GM18909 (cell line): Measurements from ENCODE around the gene ZNF770.
"Not testable (repeated sequence)": the region's sequence is repeated elsewhere in the genome, so short reads cannot be mapped to it uniquely, and the experiment has no call there.

Source experiments
- ATAC-seq: cut with Tn5 transposase; IDR thresholded peaks from one replicate; pipeline ENCODE4 v1.9.1; 2021; ENCODE audit warnings: mild to moderate bottlenecking; ENCODE audit not compliant: unreplicated experiment, poor library complexity

Gene ZNF770

DNA sequence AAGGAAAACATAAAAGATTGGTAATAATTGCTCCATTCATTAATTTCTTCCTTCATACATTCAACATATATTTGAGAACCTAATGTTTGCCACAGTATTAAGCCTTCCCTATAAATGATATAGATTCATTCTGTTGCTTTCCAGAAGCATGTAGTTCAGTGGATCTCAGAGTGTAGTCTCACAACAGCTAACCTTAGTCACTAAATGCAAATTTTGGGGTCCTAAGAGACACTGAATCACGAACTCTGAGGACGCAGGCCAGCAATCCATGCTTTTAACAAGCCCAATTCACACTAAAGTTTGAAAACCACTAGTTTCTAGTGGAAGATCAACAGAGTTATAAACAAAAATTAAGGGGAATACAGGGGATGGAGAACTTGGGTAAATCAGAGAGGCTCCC, 11.3 kb downstream of the ZNF770 start:
- ATAC-seq, result no peak

DNA sequence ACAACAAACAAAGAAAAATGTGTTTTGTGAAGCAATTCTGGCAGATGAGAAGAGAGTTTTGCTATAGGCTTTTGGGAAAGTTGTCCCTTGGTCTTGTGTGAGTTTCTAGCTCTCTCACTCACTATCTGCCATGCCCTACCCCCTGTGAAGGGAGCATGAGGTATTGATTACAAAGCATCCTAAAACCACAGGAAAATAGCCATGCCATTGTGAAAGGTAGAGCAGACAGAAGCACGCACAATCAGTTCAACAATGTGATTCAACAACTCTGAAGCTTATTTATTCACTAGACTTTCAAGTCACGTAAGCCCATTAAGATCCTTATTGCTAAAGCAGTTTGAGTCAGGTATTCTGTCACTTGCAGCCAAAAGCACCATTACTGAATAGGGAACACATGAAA, 12.0 kb downstream of the ZNF770 start:
- ATAC-seq, result no peak

DNA sequence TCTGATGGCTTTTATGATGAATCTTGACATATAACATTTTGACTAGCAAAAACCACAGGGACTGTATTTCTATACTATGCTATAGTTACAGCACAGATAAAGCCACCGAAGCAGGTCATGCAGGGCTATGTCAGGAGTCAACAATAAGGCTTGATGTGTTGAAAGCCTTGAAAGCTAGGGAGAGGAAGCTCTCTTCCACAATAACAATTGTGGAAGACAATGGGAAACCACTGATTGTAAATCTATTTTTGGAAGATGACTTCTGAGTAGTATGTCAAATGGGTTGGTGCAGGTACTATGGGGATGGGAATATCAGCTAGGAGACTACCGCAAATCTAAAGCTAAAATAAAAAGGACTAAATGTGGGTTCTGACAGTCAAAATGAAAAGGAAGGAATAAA, 14.6 kb downstream of the ZNF770 start:
- no peak for ATAC-seq

DNA sequence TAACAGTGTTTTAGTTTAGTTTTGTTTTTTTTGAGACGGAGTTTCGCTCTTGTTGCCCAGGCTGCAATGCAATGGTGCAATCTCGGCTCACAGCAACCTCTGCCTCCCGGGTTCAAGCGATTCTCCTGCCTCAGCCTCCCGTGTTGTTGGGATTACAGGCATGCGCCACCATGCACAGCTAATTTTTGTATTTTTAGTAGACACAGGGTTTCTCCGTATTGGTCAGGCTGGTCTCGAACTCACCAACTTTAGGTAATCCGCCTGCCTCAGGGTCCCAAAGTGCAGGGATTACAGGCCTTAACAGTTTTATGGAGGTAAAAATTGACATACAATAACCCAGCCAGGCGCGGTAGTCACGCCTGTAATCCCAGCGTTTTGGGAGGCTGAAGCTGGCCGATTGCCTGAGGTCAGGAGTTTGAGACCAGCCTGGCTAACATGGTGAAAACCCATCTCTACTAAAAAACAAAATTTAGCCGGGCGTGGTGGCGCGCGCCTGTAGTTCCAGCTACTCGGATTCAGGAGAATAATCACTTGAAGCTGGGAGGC, 17.9 kb downstream of the ZNF770 start:
- peak; percentile 7 for ATAC-seq

DNA sequence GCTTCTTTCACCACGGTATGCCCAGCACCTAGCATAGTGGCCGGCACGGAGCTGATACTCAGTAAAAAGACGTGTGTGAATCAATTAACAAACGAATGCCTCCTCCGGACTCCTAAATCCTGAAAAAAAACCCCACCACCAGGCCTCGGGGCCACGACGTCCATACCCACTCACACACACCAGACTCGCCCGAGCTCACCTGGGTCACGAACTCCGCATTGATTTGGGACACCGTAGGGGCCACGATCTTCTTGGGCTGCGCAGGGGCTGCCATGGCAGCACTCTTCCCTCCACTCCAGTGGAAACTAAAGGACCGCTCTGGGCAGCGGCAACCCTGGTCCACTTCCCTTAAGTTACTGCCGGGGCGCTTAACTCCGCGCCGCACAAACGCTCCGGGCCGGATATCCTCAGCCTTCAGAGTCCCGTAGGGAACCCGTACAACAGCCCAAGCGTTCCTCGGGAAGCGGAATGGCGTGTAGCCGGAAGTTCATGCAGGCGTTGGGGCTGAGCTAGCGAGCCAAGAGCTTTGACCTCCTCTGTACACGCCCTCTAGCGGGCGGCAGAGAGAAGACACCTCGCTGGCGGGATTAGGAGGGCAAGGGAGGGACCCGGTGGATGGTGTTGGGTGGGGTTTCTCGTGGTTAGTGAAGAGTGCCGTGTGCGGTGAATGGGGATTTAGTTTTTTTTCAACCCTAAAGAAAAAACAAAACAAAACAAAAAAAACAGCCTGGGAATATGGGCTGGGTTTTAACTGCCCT, 18.6 kb downstream of the ZNF770 start, which contains the start of gene AQR:
Gene AQR (minus strand): TSS at position 403 of the 758 bp plus-strand sequence. CDS start 129 bp downstream, at position 274.
- ATAC-seq, result peak; percentile 98

DNA sequence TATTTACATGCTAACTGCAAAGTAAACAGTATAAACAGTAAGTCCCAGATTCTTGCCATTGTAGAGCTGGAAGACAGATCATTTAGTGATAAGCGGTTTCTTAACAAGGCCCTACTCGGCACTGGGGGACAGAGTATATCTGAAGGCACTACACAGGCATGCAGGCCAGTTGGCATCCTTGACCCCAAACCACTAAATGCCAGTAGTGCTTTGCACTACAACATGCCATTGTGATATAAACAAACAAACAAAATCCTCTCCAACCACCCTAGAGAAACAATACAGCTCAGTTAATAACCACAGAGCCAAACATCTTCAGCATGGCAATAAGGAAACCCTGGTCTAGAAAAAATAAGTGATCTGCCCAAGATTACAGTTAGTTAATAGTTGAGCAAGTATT, 23.8 kb downstream of the ZNF770 start:
- ATAC-seq, result no peak

DNA sequence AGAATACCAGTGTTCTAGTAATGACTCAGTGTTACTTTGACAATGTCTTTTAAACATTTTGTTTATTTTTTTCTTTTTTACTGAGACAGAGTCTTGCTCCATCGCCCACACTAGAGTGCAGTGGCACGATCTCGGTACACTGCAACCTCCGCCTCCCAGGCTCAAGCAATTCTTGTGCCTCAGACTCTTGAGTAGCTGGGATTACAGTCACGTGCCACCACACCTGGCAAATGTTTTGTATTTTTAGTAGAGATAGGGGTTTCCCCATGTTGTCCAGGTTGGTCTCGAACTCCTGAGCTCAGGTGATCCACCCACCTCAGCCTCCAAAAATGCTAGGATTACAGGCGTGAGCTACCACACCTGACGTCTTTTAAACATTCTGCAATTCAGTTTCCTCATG, 34.2 kb downstream of the ZNF770 start:
- no peak for ATAC-seq

DNA sequence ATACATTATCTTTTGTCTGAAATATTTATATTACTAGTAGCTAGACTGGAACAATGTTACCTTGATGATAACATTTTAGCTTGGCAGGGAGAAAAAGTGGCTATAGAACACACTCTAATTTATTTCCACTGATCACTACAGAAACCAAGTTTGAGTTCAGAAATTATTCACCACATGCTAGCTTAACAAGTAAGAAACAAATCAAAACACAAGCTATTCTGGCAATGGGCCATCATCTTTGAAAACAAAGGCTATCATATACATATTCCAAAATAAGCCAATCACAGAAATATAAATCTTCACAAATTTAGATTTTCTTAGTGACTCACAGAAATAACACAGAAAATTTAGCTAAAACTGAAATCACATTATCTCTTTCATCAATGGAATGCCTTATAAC, 35.6 kb downstream of the ZNF770 start:
- no peak for ATAC-seq

DNA sequence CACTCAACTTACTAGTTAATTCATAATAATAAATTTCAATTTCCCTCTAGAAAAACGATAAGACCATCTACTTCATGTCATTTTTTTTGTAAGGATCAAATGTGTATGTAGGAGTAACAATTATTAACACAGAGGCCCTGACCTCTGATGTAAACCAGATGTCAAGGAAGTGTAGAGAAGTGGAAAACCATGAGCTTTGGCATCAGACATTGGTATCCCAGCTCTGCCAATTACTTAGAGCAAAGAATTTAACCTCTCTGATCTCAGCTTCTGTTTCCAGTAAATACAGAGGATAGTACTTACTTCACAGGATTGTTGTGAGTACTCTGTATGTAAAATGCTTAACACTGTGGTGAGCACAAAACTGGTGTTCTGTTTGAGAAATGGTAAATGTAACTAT, 36.1 kb downstream of the ZNF770 start:
- ATAC-seq, result no peak

DNA sequence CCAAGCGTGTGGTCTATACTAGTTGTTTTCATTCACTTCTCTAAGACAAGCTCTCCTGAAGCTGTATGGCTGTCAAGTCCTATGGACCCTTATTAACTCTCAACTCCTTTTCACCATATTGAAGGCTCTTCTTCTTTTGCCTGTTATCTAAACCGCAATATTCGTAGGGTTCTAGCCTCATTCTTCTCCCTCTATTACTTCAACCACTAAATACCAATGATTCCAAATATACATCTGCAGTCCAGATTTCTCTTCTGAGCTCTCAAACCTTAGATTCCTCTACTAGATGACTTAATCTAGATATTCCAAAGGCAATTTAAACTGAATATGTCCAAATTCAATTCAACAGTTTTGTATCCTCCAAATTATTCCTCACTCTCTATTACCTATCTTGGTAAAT, 43.2 kb downstream of the ZNF770 start:
- no peak for ATAC-seq

DNA sequence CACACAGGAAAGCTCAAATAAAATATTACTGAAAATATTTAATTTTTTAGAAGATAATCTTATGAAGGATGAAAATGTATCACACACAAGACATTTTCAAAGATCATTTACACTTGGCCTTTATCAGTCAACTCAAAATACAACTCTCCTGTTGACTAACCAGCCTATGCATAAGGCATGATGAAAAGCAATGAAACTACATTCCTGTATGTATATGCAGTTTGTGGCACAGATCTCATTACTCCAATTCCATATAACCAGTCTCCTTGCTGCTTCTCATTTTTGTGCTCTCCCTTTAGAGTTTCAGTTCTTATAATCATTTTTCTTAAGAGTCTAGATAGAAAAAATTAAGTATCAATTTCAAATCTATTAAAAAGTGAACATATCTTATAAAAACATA, 44.4 kb downstream of the ZNF770 start:
- ATAC-seq, result no peak

DNA sequence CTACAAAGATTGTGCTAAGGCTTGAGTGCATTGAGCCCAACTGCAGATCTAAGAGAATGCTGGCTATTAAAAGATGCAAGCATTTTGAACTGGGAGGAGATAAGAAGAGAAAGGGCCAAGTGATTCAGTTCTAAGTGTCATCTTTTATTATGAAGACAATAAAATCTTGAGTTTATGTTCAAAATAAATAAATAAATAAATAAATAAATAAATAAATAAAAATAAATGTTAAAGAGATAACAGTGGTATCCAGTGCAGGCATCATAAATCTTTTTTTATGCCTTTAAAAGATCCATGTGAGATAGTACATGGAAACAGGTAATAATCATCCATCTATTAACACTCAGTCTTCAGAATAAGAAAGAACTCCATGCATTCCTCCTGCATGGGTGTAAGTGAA, 44.8 kb downstream of the ZNF770 start:
- ATAC-seq, result not testable (repeated sequence)

DNA sequence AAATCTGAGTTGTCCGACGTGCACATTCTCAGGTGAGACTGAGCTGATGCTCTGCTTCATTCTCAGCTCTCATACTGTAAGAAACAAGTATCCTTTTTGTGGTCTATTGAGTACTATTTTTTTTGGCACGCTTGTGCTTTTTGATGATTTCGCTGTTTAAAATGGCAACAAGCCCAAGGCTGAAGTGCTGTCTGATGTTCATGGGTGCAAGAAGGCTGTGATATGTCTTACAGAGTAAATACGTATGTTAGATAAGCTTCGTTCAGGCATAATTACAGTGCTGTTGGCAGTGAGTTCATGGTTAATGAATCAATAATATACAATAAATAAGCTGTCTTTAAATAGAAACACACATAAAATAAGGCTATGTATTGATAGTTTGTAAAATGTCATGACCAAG, 45.7 kb downstream of the ZNF770 start:
- ATAC-seq, result no peak

DNA sequence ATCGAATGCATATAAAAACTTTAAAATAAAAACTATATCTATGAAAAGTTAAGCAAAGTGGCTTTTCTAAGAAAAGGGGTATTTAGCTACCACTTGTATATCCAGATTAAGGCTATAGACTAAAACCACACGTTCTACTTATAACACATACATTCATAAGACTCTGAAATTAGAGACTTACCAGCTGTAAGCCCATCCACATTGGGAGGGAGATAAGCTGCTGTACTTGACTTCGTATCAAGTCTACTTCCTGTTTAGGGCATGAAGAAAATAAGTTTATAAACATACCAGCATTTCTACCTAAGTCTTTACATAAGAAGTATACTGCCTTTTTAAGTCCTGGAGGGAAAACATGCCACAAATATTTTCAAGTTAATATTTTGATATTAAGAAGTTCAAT, 46.3 kb downstream of the ZNF770 start:
- no peak for ATAC-seq

DNA sequence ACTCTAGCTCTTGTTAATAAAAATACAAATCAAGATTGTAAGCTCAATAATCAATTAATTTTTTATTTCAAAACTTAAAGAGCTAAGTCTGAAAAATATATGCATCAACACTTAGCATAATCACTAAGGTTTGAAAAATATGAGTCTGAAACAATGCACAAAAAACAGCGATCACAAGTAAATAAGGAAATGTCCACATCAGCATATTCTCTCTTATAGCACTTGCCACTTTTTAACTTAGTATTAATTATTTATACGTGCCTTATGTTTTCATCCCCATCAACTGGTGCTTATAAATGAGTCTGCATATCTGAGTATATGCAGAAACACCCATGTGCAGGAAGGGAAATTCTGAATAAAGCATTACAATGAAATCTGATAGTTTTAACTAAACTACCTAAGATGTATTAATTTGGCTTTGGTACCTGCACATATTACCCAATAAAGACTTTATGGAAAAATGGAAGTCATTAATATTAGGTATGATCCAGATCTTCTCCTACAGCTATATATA, 46.8 kb downstream of the ZNF770 start:
- no peak for ATAC-seq

DNA sequence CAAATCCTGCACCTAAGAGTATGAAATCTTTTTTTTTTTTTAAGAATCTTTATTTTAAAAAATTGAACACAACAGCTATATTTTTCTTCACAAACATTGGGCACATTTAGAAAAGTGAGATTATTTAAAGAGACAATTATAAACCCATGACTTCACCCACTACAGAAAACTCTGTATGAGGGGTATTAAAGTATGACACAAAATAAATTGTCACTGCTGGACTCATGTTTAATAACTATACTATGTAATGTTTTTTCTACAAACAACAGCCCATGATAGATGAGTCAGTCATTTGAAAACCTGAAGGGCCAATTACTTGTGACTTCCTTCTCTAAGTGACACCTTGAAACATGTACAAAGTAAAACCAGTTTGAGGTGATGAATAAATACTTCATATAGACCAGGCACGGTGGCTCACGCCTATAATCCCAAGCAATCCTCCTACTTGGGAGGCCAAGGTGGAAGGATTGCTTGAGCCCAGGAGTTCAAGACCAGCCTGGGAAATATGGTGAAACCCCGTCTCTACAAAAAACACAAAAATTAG, 54.6 kb downstream of the ZNF770 start:
- ATAC-seq, result no peak

DNA sequence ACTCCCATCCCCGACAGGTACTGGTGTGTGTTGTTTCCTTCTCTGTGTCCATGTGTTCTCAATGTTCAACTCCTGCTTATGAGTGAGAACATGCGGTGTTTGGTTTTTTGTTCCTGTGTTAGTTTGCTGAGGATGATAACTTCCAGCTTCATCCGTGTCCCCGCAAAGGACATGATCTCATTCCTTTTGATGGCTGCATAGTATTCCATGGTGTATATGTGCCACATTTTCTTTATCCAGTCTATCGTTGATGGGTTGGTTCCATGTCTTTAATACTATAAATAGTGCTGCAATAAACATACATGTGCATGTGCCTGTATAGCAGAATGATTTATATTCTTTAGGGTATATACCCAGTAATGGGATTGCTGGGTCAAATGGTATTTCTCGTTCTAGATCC, 59.7 kb downstream of the ZNF770 start:
- not testable (repeated sequence) for ATAC-seq
